CD14-positive monocyte (primary cell): ENCODE results near the gene TRIOBP. TPM values are rescaled to one million over a fixed set of nuclear protein-coding genes. Genes with fewer than 3 reads are reported as not detected.

Experiments
- DNase-seq, 3 donors: peaks; one replicate each; pipeline ENCODE4 v3.0.0-alpha.2; 2011 to 2022
- H2AFZ ChIP-seq: 2 replicates; pipeline ENCODE4 v1.6.0; 2012; ENCODE audit warnings: mild to moderate bottlenecking, low read depth, low read length, inconsistent platforms; ENCODE audit not compliant: insufficient read depth, poor library complexity, severe bottlenecking
- H3K27ac ChIP-seq, 2 donors: 1 replicate in 1 of 2; 2 replicates in 1 of 2; pipeline ENCODE4 v1.5.1; 2012 to 2013; ENCODE audit warnings: low read length in 2 of 2, control low read depth in 1 of 2, inconsistent platforms in 1 of 2, low read depth in 1 of 2, mild to moderate bottlenecking in 1 of 2
- H3K27me3 ChIP-seq, 2 donors: one replicate each; pipeline versions ENCODE4 v1.6.0 to v1.6.1; 2011 to 2013; ENCODE audit warnings: low read length in 2 of 2; ENCODE audit not compliant: control insufficient read depth in 2 of 2, insufficient read depth in 2 of 2
- H3K36me3 ChIP-seq, 2 donors: replicated peaks in 1 of 2; 1 replicate in 1 of 2; 2 replicates in 1 of 2; pipeline versions ENCODE4 v1.5.1 to v1.6.1; 2012 to 2013; ENCODE audit warnings: low read length in 2 of 2, control low read depth in 1 of 2, inconsistent platforms in 1 of 2, mild to moderate bottlenecking in 1 of 2; ENCODE audit not compliant: insufficient read depth in 2 of 2, control insufficient read depth in 1 of 2
- H3K4me1 ChIP-seq, 2 donors: 1 replicate in 1 of 2; 2 replicates in 1 of 2; pipeline versions ENCODE4 v1.5.1 to v1.6.1; 2012 to 2013; ENCODE audit warnings: low read length in 2 of 2, control low read depth in 1 of 2, inconsistent platforms in 1 of 2, mild to moderate bottlenecking in 1 of 2, moderate library complexity in 1 of 2; ENCODE audit not compliant: insufficient read depth in 2 of 2, control insufficient read depth in 1 of 2
- H3K4me2 ChIP-seq: replicated peaks from 2 replicates; pipeline ENCODE3; 2012; ENCODE audit warnings: low read length, moderate library complexity, mild to moderate bottlenecking; ENCODE audit not compliant: poor library complexity, severe bottlenecking; ENCODE audit errors: extremely low read depth
- H3K4me3 ChIP-seq, 3 experiments: fragments of 200-600 bp in 1 of 3; sonication (generic) in 1 of 3; replicated peaks in 1 of 3; 1 replicate in 2 of 3; 2 replicates in 1 of 3; pipeline ENCODE4 v1.5.1; 2011 to 2013; ENCODE audit warnings: low read length in 3 of 3, mild to moderate bottlenecking in 3 of 3, control low read depth in 2 of 3, low read depth in 2 of 3, inconsistent platforms in 1 of 3, moderate library complexity in 1 of 3
- H3K79me2 ChIP-seq: 2 replicates; pipeline ENCODE4 v1.6.0; 2012; ENCODE audit warnings: mild to moderate bottlenecking, control low read depth, inconsistent platforms, low read length, moderate library complexity; ENCODE audit not compliant: insufficient read depth
- H3K9ac ChIP-seq: 2 replicates; pipeline ENCODE4 v1.6.0; 2017; ENCODE audit warnings: low read length, mild to moderate bottlenecking; ENCODE audit not compliant: insufficient read depth, poor library complexity, severe bottlenecking
- H3K9me3 ChIP-seq, 2 donors: replicated peaks in 1 of 2; 1 replicate in 1 of 2; 2 replicates in 1 of 2; pipeline versions ENCODE4 v1.5.1 to v1.6.1; 2012 to 2013; ENCODE audit warnings: low read length in 2 of 2, control low read depth in 1 of 2; ENCODE audit not compliant: control insufficient read depth in 1 of 2, insufficient read depth in 1 of 2
- H4K20me1 ChIP-seq: 2 replicates; pipeline ENCODE4 v1.6.0; 2012; ENCODE audit warnings: mild to moderate bottlenecking, low read length, control low read depth, moderate library complexity; ENCODE audit not compliant: insufficient read depth
- H3K27ac Mint-ChIP-seq, 7 donors: one replicate each; pipeline ENCODE4 v1.8.0; 2020; ENCODE audit warnings: mild to moderate bottlenecking in 7 of 7, mixed read lengths in 7 of 7, moderate library complexity in 6 of 7, inconsistent platforms in 2 of 7
- H3K27me3 Mint-ChIP-seq, 3 donors: one replicate each; pipeline ENCODE4 v1.8.0; 2021 to 2022; ENCODE audit warnings: low read depth in 3 of 3, mild to moderate bottlenecking in 3 of 3, mixed read lengths in 3 of 3, moderate library complexity in 3 of 3, inconsistent platforms in 1 of 3
- H3K36me3 Mint-ChIP-seq, 2 donors: one replicate each; pipeline ENCODE4 v1.8.0; 2020; ENCODE audit warnings: mixed read lengths in 2 of 2, inconsistent platforms in 1 of 2, mild to moderate bottlenecking in 1 of 2
- H3K4me1 Mint-ChIP-seq: one replicate; pipeline ENCODE4 v1.8.0; 2020; ENCODE audit warnings: mild to moderate bottlenecking, mixed read lengths
- H3K4me3 Mint-ChIP-seq, 2 donors: one replicate each; pipeline ENCODE4 v1.8.0; 2020; ENCODE audit warnings: mild to moderate bottlenecking in 2 of 2, mixed read lengths in 2 of 2, moderate library complexity in 1 of 2
- H3K9me3 Mint-ChIP-seq, 7 donors: one replicate each; pipeline ENCODE4 v1.8.0; 2020 to 2022; ENCODE audit warnings: mixed read lengths in 7 of 7, mild to moderate bottlenecking in 6 of 7, moderate library complexity in 6 of 7, inconsistent platforms in 2 of 7
- CTCF ChIP-seq: fragments of 200-600 bp; IDR thresholded peaks from one replicate; pipeline ENCODE4 v1.8.0; 2022; ENCODE audit warnings: antibody characterized with exemption, mild to moderate bottlenecking
- WGBS: methylation state at CpG from one replicate; pipeline ENCODE4 v1.1.5; 2013; ENCODE audit warnings: missing lambda C conversion rate; ENCODE audit not compliant: insufficient coverage; 5-methylcytosine and 5-hydroxymethylcytosine counted together
- intact Hi-C, 2 donors: fragments of 100-400 bp; cut with micrococcal nuclease; formaldehyde crosslinking; loops; one replicate each; pipeline versions ENCODE4 v1.15.0 to v1.15.1; 2023
- polyA plus RNA-seq, 3 donors: library from polyadenylated mRNA; depleted of rRNA in 1 of 3; unstranded in 2 of 3; stranded (reverse) in 1 of 3; fragments of 300-500 nt in 2 of 3; fragments of >200 nt in 1 of 3; fragmentation: Illumina TruSeq in 2 of 3; gene quantifications; 1 replicate in 2 of 3; 2 replicates in 1 of 3; pipeline ENCODE4 v1.2.3, GENCODE V29; 2012 to 2021

TRIOBP gene
- polyA plus RNA-seq, 3 donors, result 43.0 to 46.6 (median 44.7) TPM

- H3K36me3 ChIP-seq, result peaks cover 0 to 2% of the 10 kb centered on the region in 2 donors
- WGBS, result 86% methylated on average over 5 of the region's 7 CpGs
- DNase-seq, result no peak
- no peak overlapping the region for H3K27ac Mint-ChIP-seq
- no peak overlapping the region for H3K4me3 ChIP-seq
- H3K9me3 Mint-ChIP-seq, result peaks cover 0 to 3% (median 0%) of the 10 kb centered on the region in 7 donors
- no peak overlapping the region for H3K4me3 Mint-ChIP-seq
- no peaks in the 10 kb centered on the region for H3K27me3 ChIP-seq
- H3K27me3 Mint-ChIP-seq, result no peaks in the 10 kb centered on the region
- no peak overlapping the region for H3K4me2 ChIP-seq
- H3K79me2 ChIP-seq, result no peaks in the 10 kb centered on the region
- TF ChIP-seq CTCF, result no peak
- peaks cover 21 to 47% of the 10 kb centered on the region in 2 donors for H3K36me3 Mint-ChIP-seq
- no peaks in the 10 kb centered on the region for H4K20me1 ChIP-seq
- no peak overlapping the region for H3K9ac ChIP-seq
- H3K4me1 Mint-ChIP-seq, result peaks cover 3% of the 10 kb centered on the region
- no peak overlapping the region for H2AFZ ChIP-seq
- H3K4me1 ChIP-seq, result peaks cover 6% of the 10 kb centered on the region in 2 donors
- no peak overlapping the region for H3K27ac ChIP-seq
- intact Hi-C loops, result no loop called here
- no peaks in the 10 kb centered on the region for H3K9me3 ChIP-seq
These were observed 16.9 kb downstream of the TRIOBP start for GRCh38 chr22:37713761-37714160.

- intact Hi-C loops, result no loop called here
- WGBS, result no CpG with 5 or more reads among the region's 2 CpGs
- no peak overlapping the region for H2AFZ ChIP-seq
- Mint-ChIP-seq H3K27ac (no peak overlapping the region), H3K4me3 (no peak overlapping the region), H3K4me1 (no peaks in the 10 kb centered on the region), H3K36me3 (peaks cover 23 to 47% of the 10 kb centered on the region in 2 donors), H3K9me3 (peaks cover 0 to 3% (median 0%) of the 10 kb centered on the region in 7 donors), H3K27me3 (peaks cover 0 to 1% (median 0%) of the 10 kb centered on the region in 3 donors)
- H3K36me3 ChIP-seq, result peaks cover 0 to 2% of the 10 kb centered on the region in 2 donors
- no peak overlapping the region for H3K27ac ChIP-seq
- H3K4me1 ChIP-seq, result no peaks in the 10 kb centered on the region
- TF ChIP-seq CTCF, result no peak
- no peaks in the 10 kb centered on the region for H3K79me2 ChIP-seq
- H4K20me1 ChIP-seq, result no peaks in the 10 kb centered on the region
- no peaks in the 10 kb centered on the region for H3K9me3 ChIP-seq
- H3K4me3 ChIP-seq, result no peak overlapping the region
- H3K9ac ChIP-seq, result no peak overlapping the region
- DNase-seq, result no peak
- no peak overlapping the region for H3K4me2 ChIP-seq
- no peaks in the 10 kb centered on the region for H3K27me3 ChIP-seq
These were observed 17.8 kb downstream of the TRIOBP start for GRCh38 chr22:37714634-37715033.
